C4-2B (cell line): ENCODE measurements around the gene CXCR4.

Experiments used
- H3K27ac ChIP-seq: fragments of 450-650 bp; 2 replicates; pipeline ENCODE4 v1.5.1; 2017
- ZFX ChIP-seq: fragments of 450-650 bp; IDR thresholded peaks from 2 replicates; pipeline ENCODE4 v1.6.1; 2017
- TF ChIP-seq, protein P1 (sequence below): fragments of 450-650 bp; conservative IDR thresholded peaks from 2 replicates; pipeline ENCODE4 v1.5.1; 2017; ENCODE audit warnings: mild to moderate bottlenecking

The CXCR4 gene

DNA sequence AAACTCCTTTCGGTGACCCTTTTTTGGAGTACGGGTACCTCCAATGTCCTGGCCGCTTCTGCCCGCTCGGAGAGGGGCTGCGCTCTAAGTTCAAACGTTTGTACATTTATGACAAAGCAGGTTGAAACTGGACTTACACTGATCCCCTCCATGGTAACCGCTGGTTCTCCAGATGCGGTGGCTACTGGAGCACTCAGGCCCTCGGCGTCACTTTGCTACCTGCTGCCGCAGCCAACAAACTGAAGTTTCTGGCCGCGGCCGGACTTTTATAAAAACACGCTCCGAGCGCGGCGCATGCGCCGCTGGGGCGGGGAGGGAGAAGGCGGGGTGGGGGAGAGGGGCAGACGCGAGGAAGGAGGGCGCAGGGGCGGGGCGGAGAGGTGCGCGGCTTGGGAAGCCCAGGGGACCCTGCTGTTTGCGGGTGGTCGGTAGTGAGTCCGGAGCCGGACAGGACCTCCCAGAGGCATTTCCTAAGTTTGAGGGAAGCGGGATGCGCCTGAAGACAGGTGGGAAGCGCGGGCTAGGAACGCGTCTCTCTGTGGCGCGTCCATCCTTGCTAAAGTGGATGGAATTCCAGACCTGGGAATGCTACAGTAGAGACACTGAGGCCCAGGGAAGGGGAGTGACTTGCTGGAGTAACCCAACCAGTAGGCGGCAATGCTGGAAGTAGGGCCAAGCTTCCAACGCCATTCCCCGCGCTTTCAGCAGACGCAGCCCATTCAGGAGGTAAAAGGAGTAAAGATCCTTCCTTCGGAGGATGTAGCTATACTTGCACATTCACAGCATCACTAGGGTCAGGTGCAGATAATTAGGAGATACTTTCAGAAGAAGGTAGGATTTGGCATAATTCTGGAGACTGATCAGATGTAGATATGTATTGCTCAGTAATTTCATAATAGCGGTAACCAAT is at the start of gene CXCR4:
Gene CXCR4, minus strand, starts transcription at position 241 of the 910 bp plus-strand sequence. Its CDS starts 89 bp downstream, at position 152.
- no peak within 1 kb of the TSS for H3K27ac ChIP-seq
- TF ChIP-seq ZFX, result no peak
- TF ChIP-seq, protein P1, sequence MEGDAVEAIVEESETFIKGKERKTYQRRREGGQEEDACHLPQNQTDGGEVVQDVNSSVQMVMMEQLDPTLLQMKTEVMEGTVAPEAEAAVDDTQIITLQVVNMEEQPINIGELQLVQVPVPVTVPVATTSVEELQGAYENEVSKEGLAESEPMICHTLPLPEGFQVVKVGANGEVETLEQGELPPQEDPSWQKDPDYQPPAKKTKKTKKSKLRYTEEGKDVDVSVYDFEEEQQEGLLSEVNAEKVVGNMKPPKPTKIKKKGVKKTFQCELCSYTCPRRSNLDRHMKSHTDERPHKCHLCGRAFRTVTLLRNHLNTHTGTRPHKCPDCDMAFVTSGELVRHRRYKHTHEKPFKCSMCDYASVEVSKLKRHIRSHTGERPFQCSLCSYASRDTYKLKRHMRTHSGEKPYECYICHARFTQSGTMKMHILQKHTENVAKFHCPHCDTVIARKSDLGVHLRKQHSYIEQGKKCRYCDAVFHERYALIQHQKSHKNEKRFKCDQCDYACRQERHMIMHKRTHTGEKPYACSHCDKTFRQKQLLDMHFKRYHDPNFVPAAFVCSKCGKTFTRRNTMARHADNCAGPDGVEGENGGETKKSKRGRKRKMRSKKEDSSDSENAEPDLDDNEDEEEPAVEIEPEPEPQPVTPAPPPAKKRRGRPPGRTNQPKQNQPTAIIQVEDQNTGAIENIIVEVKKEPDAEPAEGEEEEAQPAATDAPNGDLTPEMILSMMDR, result no peak

DNA sequence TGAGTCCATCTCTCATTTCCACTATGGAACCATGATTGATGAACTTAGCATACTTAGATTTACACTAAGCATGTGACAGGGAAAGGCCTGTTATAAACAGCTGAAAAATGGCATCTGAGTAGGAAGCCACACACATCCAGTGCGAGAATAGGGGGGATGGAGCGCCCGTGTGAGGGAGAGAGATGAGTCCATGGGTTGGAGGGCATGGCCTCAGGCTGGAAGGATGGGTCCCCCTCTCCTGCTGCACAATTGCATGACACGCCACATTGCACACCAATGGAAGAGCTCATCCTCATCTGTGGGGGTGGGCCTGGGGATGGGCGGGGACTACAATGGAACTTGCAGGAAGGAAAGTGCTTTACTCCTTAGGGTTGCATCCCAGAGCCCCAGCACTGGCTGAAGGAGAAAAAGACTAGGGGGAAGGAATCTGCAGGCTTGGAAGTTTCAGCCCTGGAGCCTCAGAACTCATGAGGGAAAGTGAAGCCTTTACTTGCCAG is 46.4 kb upstream of the CXCR4 start:
- TF ChIP-seq, protein P1, result no peak
- no peak for TF ChIP-seq ZFX
- H3K27ac ChIP-seq, result no peak overlapping the region

DNA sequence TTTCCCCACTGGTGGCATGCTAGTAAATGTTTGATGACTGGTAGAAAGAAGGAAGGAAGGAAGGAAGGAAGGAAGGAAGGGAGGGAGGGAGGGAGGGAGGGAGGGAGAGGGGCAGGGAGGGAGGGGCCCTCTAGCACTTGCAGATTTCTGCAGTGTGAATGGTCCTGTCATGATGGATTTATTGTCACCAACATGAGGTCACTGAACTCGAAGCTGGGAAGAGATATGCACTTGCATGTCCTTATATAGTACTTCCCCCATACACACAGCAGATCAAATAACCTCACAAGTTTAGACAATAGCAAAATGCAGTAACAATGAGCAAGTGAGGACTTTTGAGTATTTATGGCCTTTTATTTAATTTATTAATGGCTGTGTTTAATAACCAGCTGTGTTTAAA is 44.5 kb upstream of the CXCR4 start:
- H3K27ac ChIP-seq, result no peak overlapping the region
- TF ChIP-seq ZFX, result no peak
- TF ChIP-seq, protein P1, result no peak

DNA sequence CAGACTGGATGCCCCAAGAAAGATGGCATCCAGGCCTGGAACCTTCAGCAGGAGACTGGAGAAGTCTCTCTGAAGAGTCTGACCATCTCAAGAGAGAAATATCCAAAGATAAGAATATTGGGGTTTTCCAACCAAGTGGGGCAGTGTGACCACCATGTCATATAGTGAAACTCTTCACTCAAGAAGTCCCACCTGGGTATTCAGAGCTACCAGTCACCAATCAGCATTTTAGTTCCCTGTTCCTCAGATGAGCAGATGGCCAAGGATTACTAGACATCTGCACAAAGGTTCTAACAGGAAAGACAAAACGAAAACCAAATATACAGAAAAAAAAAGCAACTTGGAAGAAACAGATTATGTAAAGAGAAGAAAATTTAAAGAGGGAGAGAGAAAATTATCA is 38.5 kb upstream of the CXCR4 start:
- TF ChIP-seq, protein P1, result no peak
- no peak for TF ChIP-seq ZFX
- H3K27ac ChIP-seq, result no peak overlapping the region

DNA sequence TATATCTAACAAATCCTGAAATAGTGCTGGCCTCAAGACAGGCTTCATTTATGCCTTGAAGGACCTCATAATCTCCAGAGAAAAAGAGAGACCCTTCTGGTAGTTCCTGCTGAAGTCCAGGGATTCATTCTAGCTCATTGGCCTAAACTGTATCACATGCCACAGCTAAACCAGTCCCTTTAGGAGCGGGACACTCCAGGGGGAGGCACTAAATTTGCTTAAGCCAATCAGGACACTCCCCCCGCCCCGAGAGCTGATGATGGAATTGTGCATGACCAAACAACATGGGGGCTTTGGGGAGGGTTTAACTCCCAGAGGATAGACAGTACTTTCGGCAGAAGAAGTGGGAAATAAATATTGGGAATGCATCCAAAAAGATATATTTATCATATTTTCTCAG is 36.4 kb upstream of the CXCR4 start:
- TF ChIP-seq, protein P1, result no peak
- TF ChIP-seq ZFX, result no peak
- no peak overlapping the region for H3K27ac ChIP-seq

DNA sequence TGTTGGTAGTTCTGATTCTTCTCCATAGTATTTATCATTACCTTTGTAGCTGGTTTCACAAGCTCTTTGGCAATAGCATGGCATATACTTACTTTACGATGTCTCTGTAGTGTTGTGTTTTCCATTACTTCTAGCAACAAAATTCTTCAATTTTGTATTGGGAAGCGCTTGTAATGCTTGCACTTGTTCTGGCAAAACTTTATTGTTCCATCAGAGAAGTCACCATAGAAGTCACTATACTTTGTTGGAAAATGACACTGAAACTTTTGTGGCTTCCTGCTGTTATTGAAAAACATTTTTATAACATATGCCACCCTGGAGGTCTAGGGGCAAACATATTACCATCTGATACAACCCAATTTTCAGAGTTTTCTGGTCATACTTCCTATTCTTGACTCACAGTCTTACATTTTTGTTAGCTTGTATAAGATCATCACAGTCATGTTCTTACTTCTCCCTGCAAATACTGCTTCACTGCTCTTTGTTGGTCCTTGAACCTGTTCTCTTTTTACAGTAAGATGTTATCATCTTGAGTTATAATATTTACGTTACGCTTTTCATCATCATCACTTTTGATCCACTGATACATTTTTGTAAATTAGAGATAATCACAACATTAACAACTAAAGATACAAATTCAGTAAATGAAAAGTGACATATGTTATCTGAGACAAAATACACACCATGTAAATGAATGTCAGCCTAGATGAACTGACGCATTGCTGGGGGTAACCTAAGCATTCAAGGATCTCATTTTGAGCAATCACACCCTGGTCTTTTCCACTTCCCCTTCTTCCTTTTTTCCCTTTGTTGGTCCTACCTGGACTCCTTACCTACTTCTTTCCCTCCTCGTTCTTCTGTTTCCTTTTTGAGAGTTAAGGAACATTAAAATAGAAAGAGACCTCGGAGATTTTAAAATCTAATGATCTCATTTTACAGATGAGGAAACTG is 33.3 kb upstream of the CXCR4 start:
- no peak overlapping the region for H3K27ac ChIP-seq
- TF ChIP-seq, protein P1, result no peak
- TF ChIP-seq ZFX, result no peak

DNA sequence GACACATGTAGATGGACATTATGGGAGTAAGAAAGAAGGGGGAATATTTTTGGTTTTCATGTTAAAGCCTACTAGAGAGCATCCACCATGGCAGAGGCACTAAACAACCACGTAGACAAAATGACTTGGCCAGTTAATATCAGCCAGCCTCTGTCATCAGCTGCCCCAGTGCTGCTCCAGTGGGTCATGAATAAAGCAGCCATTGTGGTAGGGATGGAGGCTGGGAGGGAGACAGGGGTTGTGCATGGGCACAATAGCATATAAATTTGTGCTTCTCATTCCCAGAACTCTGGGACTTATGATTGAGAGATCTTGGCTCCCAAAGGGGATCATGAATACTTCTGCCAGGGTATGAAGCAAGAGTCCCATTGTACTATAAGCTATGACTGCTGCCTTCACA is 31.1 kb upstream of the CXCR4 start:
- TF ChIP-seq, protein P1, result no peak
- no peak for TF ChIP-seq ZFX
- no peak overlapping the region for H3K27ac ChIP-seq
